Activated naive CD4-positive, alpha-beta T cell treated with anti-CD3 and anti-CD28 coated beads for 36 hours (primary cell): ENCODE results near the gene KAT7. TPM values are rescaled to one million over a fixed set of nuclear protein-coding genes. Genes with fewer than 3 reads are reported as not detected.
"Not testable (repeated sequence)": the region's sequence is repeated elsewhere in the genome, so short reads cannot be mapped to it uniquely, and the experiment has no call there.

Source experiments
- CTCF ChIA-PET: fragments of 350-600 bp; sonication (Branson Sonifier 250); formaldehyde crosslinking; loops from one replicate; lab custom pipeline; 2021; ENCODE audit warnings: antibody characterized with exemption; lab: Charles Lee
- DNase-seq: peaks from one replicate; pipeline ENCODE4 v3.0.0-alpha.2; 2020
- H3K27ac Mint-ChIP-seq: one replicate; pipeline ENCODE4 v1.8.0; 2021; ENCODE audit warnings: mild to moderate bottlenecking, mixed read lengths
- H3K27me3 Mint-ChIP-seq: one replicate; pipeline ENCODE4 v1.8.0; 2021; ENCODE audit warnings: low read depth, mixed read lengths
- H3K36me3 Mint-ChIP-seq: one replicate; pipeline ENCODE4 v1.8.0; 2021; ENCODE audit warnings: low read depth, mixed read lengths
- H3K4me1 Mint-ChIP-seq: one replicate; pipeline ENCODE4 v1.8.0; 2021; ENCODE audit warnings: low read depth, mixed read lengths
- H3K4me3 Mint-ChIP-seq: one replicate; pipeline ENCODE4 v1.8.0; 2021; ENCODE audit warnings: mild to moderate bottlenecking, moderate library complexity, mixed read lengths
- H3K9me3 Mint-ChIP-seq: one replicate; pipeline ENCODE4 v1.8.0; 2021; ENCODE audit warnings: mixed read lengths
- intact Hi-C: fragments of 100-400 bp; cut with micrococcal nuclease; formaldehyde crosslinking; loops from one replicate; pipeline ENCODE4 v1.15.1; 2023
- total RNA-seq, 2 experiments: library from RNA; stranded (reverse); gene quantifications; one replicate each; pipeline ENCODE4 v1.2.3, GENCODE V29; 2021

Gene KAT7
- total RNA-seq, 2 experiments from 2014 or later, result 83.9 to 85.8 TPM

DNA sequence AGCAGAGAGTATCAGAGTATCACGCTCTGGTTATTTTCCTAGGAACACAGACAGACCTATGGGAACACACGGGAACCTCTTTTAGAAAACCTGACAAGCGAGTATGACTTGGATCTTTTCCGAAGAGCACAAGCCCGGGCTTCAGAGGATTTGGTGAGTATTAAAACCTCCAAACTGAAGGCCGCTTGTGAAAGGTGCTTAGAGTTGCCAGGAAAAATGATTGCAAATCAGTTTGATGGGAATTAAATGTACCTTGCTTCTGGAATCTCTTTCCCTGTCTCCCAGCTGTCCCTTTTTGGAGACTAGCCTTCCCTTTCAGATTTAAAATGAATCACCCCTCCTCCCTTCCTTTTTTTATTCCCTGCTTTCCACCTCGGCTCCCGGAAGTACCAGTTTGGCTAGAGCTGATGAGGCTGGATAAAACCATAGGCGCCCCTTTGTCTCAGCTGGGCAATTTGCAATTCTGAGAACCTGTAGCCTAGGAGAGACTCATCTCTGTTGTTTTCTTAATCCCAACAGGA lies 27.3 kb downstream of the KAT7 start:
- CTCF ChIA-PET, result interaction anchor here (0.6 to 1.6 kb wide), 6 partner anchors 10 to 251 kb away, joined by 3 to 4 read pairs (median 3); no protein-coding TSS in a partner anchor
- Mint-ChIP-seq H3K9me3 (no peaks in the 10 kb centered on the region), H3K36me3 (peaks cover 41% of the 10 kb centered on the region), H3K4me1 (peaks cover 62% of the 10 kb centered on the region), H3K27me3 (no peaks in the 10 kb centered on the region), H3K27ac (peak overlapping the region; percentile 46), H3K4me3 (no peak overlapping the region)
- no peak for DNase-seq
- intact Hi-C loops, result no loop called here

DNA sequence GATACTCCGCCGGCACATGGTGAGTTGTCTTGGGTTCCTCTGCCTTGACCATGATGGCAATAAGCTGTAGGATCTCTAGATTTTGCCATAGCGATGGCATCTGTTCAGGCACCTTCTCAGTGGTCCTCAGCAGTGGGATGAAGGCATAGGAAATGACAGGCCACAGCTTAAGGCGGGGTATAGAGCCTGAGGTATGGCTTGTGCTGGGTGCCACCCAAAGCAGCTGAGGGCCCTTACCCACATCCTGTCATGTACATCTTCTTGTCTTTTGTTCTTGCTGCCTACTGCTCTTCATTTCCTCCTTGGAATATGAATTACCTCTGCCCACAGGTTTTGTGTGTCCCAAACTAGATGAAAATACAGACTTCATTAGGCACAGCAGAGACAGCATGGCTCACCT lies 29.5 kb downstream of the KAT7 start:
- Mint-ChIP-seq H3K4me3 (no peak overlapping the region), H3K27ac (peak overlapping the region; percentile 59), H3K4me1 (peaks cover 73% of the 10 kb centered on the region), H3K27me3 (no peaks in the 10 kb centered on the region), H3K9me3 (no peaks in the 10 kb centered on the region), H3K36me3 (peaks cover 52% of the 10 kb centered on the region)
- intact Hi-C loops, result no loop called here
- CTCF ChIA-PET, result interaction anchor here (0.5 to 0.8 kb wide), 3 partner anchors 27 to 261 kb away, joined by 3 read pairs; no protein-coding TSS in a partner anchor
- peak; percentile 63 for DNase-seq

- no peak for DNase-seq
- Mint-ChIP-seq H3K4me1 (peaks cover 66% of the 10 kb centered on the region), H3K27me3 (no peaks in the 10 kb centered on the region), H3K4me3 (no peak overlapping the region), H3K36me3 (peaks cover 52% of the 10 kb centered on the region), H3K27ac (peak overlapping the region; percentile 59), H3K9me3 (no peaks in the 10 kb centered on the region)
- intact Hi-C loops, result no loop called here
- CTCF ChIA-PET, result no interaction called here
These were observed 30.7 kb downstream of the KAT7 start for GRCh38 chr17:49819138-49819537.

- DNase-seq, result no peak
- Mint-ChIP-seq H3K27me3 (no peaks in the 10 kb centered on the region), H3K9me3 (no peaks in the 10 kb centered on the region), H3K4me1 (peaks cover 61% of the 10 kb centered on the region), H3K4me3 (no peak overlapping the region), H3K36me3 (peaks cover 53% of the 10 kb centered on the region), H3K27ac (no peak overlapping the region)
- CTCF ChIA-PET, result interaction anchor here (0.6 kb wide), 3 partner anchors 42 to 449 kb away, joined by 3 read pairs; no protein-coding TSS in a partner anchor
- intact Hi-C loops, result no loop called here
These were observed 31.2 kb downstream of the KAT7 start for GRCh38 chr17:49819651-49820050.

- peak overlapping the region; percentile 17 for H3K27ac Mint-ChIP-seq
- CTCF ChIA-PET, result interaction anchor here (0.9 kb wide), 1 partner anchor 31 kb away, joined by 3 read pairs; no protein-coding TSS in a partner anchor
These were observed 32.3 kb downstream of the KAT7 start for GRCh38 chr17:49820773-49821172.

DNA sequence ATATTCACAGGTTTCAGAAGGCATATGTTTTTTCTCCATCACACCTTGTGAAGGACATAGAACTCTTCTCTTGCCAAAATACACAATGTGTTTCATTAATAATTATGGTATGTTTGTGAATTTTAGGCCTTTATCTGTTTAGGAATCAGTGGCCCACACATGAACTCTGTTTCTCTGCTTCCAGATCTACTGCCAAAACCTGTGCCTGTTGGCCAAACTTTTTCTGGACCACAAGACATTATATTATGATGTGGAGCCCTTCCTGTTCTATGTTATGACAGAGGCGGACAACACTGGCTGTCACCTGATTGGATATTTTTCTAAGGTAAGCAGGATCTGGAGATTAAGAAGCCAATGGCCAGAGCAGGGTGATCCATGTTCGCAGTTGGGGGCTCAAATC lies 33.0 kb downstream of the KAT7 start:
- H3K27ac Mint-ChIP-seq, result no peak overlapping the region

More at GRCh38 chr17:49820773-49821172, 32.3 kb downstream of the KAT7 start:
- no peaks in the 10 kb centered on the region for H3K9me3 Mint-ChIP-seq
- no peak for DNase-seq
- no peak overlapping the region for H3K4me3 Mint-ChIP-seq
- peaks cover 52% of the 10 kb centered on the region for H3K4me1 Mint-ChIP-seq
- H3K36me3 Mint-ChIP-seq, result peaks cover 54% of the 10 kb centered on the region
- no peaks in the 10 kb centered on the region for H3K27me3 Mint-ChIP-seq
- intact Hi-C loops, result no loop called here

DNA sequence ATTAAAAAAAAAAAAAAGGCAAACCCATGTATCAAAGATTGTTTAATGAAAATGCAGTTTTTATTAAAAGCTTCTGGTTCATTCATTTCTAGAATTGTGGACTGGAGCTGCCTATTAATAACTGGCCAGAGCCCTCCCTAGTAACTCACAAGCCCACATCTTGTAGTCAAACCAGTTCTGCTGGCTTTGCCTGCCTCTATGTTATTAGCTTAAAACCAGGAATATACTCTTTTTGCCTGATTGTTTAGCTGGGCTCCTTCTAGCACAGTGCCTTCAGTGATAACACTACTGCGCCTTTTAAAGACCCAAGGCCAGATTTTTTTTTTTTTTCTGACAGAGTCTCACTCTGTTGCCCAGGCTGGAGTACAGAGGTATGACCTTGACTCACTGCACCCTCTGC lies 33.4 kb downstream of the KAT7 start:
- intact Hi-C loops, result no loop called here
- DNase-seq, result no peak
- CTCF ChIA-PET, result interaction anchor here (0.6 to 0.7 kb wide), 5 partner anchors 15 to 297 kb away, joined by 3 to 5 read pairs (median 3); no protein-coding TSS in a partner anchor
- Mint-ChIP-seq H3K9me3 (no peaks in the 10 kb centered on the region), H3K36me3 (peaks cover 53% of the 10 kb centered on the region), H3K27ac (no peak overlapping the region), H3K27me3 (no peaks in the 10 kb centered on the region), H3K4me1 (peaks cover 40% of the 10 kb centered on the region), H3K4me3 (no peak overlapping the region)

More for the DNA sequence above, 33.0 kb downstream of the KAT7 start:
- intact Hi-C loops, result no loop called here
- no peak for DNase-seq
- Mint-ChIP-seq H3K4me1 (peaks cover 45% of the 10 kb centered on the region), H3K9me3 (no peaks in the 10 kb centered on the region), H3K4me3 (no peak overlapping the region), H3K27me3 (no peaks in the 10 kb centered on the region), H3K36me3 (peaks cover 57% of the 10 kb centered on the region)
- CTCF ChIA-PET, result interaction anchor here (0.7 kb wide), 2 partner anchors 113 to 187 kb away, joined by 3 to 4 read pairs; no protein-coding TSS in a partner anchor

DNA sequence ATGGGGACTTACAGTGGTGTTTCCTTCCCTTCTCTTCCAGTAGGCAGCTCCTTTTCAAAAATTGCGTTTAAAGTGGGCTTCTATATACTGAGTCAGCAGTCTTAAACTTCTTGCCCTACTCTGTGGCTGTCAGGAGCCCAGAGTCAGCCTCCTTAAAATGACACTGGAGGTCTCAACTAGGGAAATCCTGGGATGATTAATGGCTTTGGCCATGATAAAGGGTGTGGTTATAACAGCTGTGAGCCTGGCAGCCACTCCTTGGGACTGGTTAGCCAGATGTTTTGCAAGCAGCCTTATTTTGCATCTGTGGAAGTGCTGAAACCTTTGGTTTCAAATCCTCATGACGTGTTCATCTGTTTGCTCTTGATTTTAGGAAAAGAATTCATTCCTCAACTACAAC lies 34.3 kb downstream of the KAT7 start:
- Mint-ChIP-seq H3K4me1 (peaks cover 31% of the 10 kb centered on the region), H3K36me3 (peaks cover 52% of the 10 kb centered on the region), H3K9me3 (no peaks in the 10 kb centered on the region), H3K4me3 (no peak overlapping the region), H3K27me3 (no peaks in the 10 kb centered on the region), H3K27ac (no peak overlapping the region)
- CTCF ChIA-PET, result interaction anchor here (0.7 kb wide), 1 partner anchor 40 kb away, joined by 5 read pairs; no protein-coding TSS in a partner anchor
- no peak for DNase-seq
- intact Hi-C loops, result no loop called here

GRCh38 chr17:49823614-49824013 lies 35.1 kb downstream of the KAT7 start:
- Mint-ChIP-seq H3K4me1 (peaks cover 23% of the 10 kb centered on the region), H3K36me3 (peaks cover 51% of the 10 kb centered on the region), H3K27me3 (no peaks in the 10 kb centered on the region), H3K27ac (no peak overlapping the region), H3K9me3 (no peaks in the 10 kb centered on the region), H3K4me3 (no peak overlapping the region)
- intact Hi-C loops, result no loop called here
- no peak for DNase-seq
- CTCF ChIA-PET, result no interaction called here

- H3K36me3 Mint-ChIP-seq, result peaks cover 45% of the 10 kb centered on the region
- DNase-seq, result no peak
- no peak overlapping the region for H3K27ac Mint-ChIP-seq
- peaks cover 13% of the 10 kb centered on the region for H3K4me1 Mint-ChIP-seq
- no peaks in the 10 kb centered on the region for H3K9me3 Mint-ChIP-seq
- no peak overlapping the region for H3K4me3 Mint-ChIP-seq
- no peaks in the 10 kb centered on the region for H3K27me3 Mint-ChIP-seq
- CTCF ChIA-PET, result no interaction called here
- intact Hi-C loops, result no loop called here
These were observed 37.2 kb downstream of the KAT7 start for GRCh38 chr17:49825645-49826044.

DNA sequence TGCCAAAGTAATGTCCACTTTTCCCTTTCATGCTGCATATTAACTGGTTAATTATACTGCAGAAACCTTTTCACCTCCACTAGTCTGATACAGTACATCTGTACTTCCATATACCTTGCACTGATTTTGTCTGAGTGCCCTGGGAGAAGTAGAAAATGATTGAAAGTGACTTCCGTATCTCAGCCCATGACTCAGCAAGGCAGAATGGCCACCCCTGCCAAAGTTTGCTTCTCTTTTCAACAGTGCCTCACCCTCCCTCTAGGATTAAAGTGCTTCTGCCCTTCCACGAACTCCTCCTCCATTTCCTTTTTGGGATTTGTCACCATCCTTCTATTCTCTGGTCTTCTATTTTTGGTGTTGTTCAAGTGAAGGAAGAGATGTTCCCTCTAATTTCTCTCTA lies 39.8 kb downstream of the KAT7 start:
- peaks cover 33% of the 10 kb centered on the region for H3K36me3 Mint-ChIP-seq
- CTCF ChIA-PET, intact Hi-C loops, H3K4me3 Mint-ChIP-seq, H3K27ac Mint-ChIP-seq, DNase-seq, H3K9me3 Mint-ChIP-seq, H3K27me3 Mint-ChIP-seq, H3K4me1 Mint-ChIP-seq: not testable (repeated sequence)

- no peak overlapping the region for H3K27ac Mint-ChIP-seq
- H3K9me3 Mint-ChIP-seq, result no peaks in the 10 kb centered on the region
- H3K27me3 Mint-ChIP-seq, result no peaks in the 10 kb centered on the region
- CTCF ChIA-PET, result no interaction called here
- H3K36me3 Mint-ChIP-seq, result peaks cover 38% of the 10 kb centered on the region
- no peak overlapping the region for H3K4me3 Mint-ChIP-seq
- DNase-seq, result no peak
- intact Hi-C loops, result no loop called here
- no peaks in the 10 kb centered on the region for H3K4me1 Mint-ChIP-seq
These were observed 40.5 kb downstream of the KAT7 start for GRCh38 chr17:49829026-49829425.

DNA sequence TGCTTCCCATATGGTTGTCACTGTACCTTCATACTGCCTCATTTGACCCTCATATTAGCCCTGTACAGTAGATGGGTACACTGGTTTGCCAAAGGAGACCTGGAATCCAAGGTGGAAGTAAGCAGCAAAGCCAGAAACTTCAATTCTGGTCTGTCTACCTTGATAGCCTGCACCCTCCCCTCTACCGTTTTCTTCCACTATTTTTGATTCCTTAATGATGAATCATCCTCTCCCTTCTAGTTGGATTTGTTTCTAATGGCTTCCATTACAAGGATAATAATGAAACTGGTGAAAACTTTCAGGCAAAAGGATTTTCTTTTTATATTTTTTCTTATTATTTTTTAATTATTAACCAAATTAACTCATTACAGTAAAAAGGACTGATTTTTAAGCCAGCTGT lies 42.1 kb downstream of the KAT7 start:
- no peak overlapping the region for H3K27ac Mint-ChIP-seq
- peaks cover 38% of the 10 kb centered on the region for H3K36me3 Mint-ChIP-seq
- no peaks in the 10 kb centered on the region for H3K9me3 Mint-ChIP-seq
- no peak overlapping the region for H3K4me3 Mint-ChIP-seq
- CTCF ChIA-PET, result interaction anchor here (1.3 kb wide), 1 partner anchor 121 kb away, joined by 4 read pairs; no protein-coding TSS in a partner anchor
- DNase-seq, result no peak
- H3K4me1 Mint-ChIP-seq, result no peaks in the 10 kb centered on the region
- H3K27me3 Mint-ChIP-seq, result no peaks in the 10 kb centered on the region
- intact Hi-C loops, result no loop called here
